ENCODE results near the gene SCNN1B. TPM values are rescaled to one million over a fixed set of nuclear protein-coding genes. Genes with fewer than 3 reads are reported as not detected.

Gene SCNN1B
- total RNA-seq, 2 donors from 2014 or later, result 4.7 TPM; not detected in 1

GRCh38 chr16:23334950-23335349 lies 32.8 kb downstream of the SCNN1B start:
- WGBS, 2 donors, result 16 to 17% methylated on average over 1 of the region's 1 CpG
- intact Hi-C loops (cut with DNase I), result no loop called here
- Histone ChIP-seq H3K4me3 (no peak overlapping the region), H3K27me3 (no peaks in the 10 kb centered on the region), H3K27ac (no peak overlapping the region), H3K4me1 (peaks cover 19% of the 10 kb centered on the region), H3K9me3 (no peaks in the 10 kb centered on the region), H3K36me3 (replicated peaks in 1 of 2; ENCODE audit: insufficient read depth in 1 of 2, low read depth in 2 of 2) (no peaks in the 10 kb centered on the region)
- DNase-seq (no peak), ATAC-seq (no peak)
- TF ChIP-seq, protein P1, sequence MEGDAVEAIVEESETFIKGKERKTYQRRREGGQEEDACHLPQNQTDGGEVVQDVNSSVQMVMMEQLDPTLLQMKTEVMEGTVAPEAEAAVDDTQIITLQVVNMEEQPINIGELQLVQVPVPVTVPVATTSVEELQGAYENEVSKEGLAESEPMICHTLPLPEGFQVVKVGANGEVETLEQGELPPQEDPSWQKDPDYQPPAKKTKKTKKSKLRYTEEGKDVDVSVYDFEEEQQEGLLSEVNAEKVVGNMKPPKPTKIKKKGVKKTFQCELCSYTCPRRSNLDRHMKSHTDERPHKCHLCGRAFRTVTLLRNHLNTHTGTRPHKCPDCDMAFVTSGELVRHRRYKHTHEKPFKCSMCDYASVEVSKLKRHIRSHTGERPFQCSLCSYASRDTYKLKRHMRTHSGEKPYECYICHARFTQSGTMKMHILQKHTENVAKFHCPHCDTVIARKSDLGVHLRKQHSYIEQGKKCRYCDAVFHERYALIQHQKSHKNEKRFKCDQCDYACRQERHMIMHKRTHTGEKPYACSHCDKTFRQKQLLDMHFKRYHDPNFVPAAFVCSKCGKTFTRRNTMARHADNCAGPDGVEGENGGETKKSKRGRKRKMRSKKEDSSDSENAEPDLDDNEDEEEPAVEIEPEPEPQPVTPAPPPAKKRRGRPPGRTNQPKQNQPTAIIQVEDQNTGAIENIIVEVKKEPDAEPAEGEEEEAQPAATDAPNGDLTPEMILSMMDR (IDR thresholded peaks at IDR 0.05), result no peak
- no peak for TF ChIP-seq POLR2A (IDR thresholded peaks at IDR 0.05)

GRCh38 chr16:23337836-23338550 lies 35.9 kb downstream of the SCNN1B start:
- TF ChIP-seq, protein P1 (IDR thresholded peaks at IDR 0.05), result no peak
- TF ChIP-seq POLR2A (IDR thresholded peaks at IDR 0.05), result no peak
- intact Hi-C loops (cut with DNase I), result no loop called here
- H3K4me3 ChIP-seq, result no peak overlapping the region
- peaks cover 19% of the 10 kb centered on the region for H3K4me1 ChIP-seq
- no peaks in the 10 kb centered on the region for H3K27me3 ChIP-seq
- DNase-seq, result no peak
- ATAC-seq, result no peak
- no peaks in the 10 kb centered on the region for H3K9me3 ChIP-seq
- 93% methylated on average over 5 of the region's 5 CpGs for whole genome bisulfite sequencing, 2 donors
- H3K27ac ChIP-seq, result no peak overlapping the region
- no peaks in the 10 kb centered on the region for H3K36me3 ChIP-seq (replicated peaks in 1 of 2; ENCODE audit: insufficient read depth in 1 of 2, low read depth in 2 of 2)

DNA sequence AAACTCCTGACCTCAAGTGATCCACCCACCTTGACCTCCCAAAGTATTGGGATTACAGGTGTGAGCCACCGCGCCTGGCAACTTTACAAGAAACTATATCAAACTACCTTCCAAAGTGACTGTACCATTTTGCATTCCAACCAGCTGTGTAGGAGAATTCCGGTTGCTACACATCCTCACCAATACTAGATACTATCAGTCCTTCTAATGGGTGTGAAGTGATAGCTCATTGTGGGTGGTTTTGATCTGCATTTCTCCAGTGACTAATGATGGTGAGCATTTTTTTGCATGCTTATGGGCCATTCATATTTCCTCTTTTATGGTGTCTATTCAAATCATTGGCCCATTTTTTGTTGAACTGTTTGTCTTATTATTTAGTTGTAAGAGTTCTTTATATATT lies 37.7 kb downstream of the SCNN1B start:
- Histone ChIP-seq H3K4me1 (peaks cover 17% of the 10 kb centered on the region), H3K4me3 (no peak overlapping the region), H3K27ac (no peak overlapping the region), H3K9me3 (no peaks in the 10 kb centered on the region), H3K36me3 (replicated peaks in 1 of 2; ENCODE audit: insufficient read depth in 1 of 2, low read depth in 2 of 2) (no peaks in the 10 kb centered on the region), H3K27me3 (no peaks in the 10 kb centered on the region)
- no peak for ATAC-seq
- TF ChIP-seq POLR2A (IDR thresholded peaks at IDR 0.05), result no peak
- TF ChIP-seq, protein P1 (IDR thresholded peaks at IDR 0.05), result no peak
- intact Hi-C loops (cut with DNase I), result no loop called here
- no peak for DNase-seq
- 84 to 93% methylated on average over 3 of the region's 3 CpGs for WGBS, 2 donors

DNA sequence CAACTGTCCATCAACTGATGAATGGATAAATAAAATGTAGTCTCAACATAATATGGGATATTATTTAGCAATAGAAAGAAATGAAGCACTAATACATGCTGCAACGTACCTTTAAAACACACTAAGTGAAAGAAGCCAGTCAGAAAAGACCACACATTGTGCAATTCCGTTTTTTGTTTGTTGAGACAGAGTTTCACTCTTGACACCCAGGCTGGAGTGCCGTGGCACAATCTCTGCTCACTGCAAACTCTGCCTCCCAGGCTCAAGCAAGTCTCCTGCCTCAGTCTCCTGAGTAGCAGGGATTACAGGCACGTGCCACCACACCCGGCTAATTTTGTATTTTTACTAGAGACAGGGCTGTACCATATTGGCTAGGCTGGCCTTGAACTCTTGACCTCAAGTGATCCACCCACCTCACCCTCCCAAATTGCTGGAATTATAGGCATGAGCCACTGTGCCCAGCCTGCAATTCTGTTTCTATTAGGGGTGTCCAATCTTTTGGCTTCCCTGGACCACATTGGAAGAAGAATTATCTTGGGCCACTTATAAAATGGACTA lies 40.1 kb downstream of the SCNN1B start:
- 62 to 67% methylated on average over 5 of the region's 5 CpGs for WGBS, 2 donors
- TF ChIP-seq POLR2A (IDR thresholded peaks at IDR 0.05), result no peak
- TF ChIP-seq, protein P1 (IDR thresholded peaks at IDR 0.05), result no peak
- no peaks in the 10 kb centered on the region for H3K36me3 ChIP-seq (replicated peaks in 1 of 2; ENCODE audit: insufficient read depth in 1 of 2, low read depth in 2 of 2)
- no peak overlapping the region for H3K27ac ChIP-seq
- no peaks in the 10 kb centered on the region for H3K4me1 ChIP-seq
- DNase-seq (no peak), ATAC-seq (no peak)
- no peak overlapping the region for H3K4me3 ChIP-seq
- no peaks in the 10 kb centered on the region for H3K27me3 ChIP-seq
- H3K9me3 ChIP-seq, result no peaks in the 10 kb centered on the region
- intact Hi-C loops (cut with DNase I), result no loop called here

Data from body of pancreas (tissue), 4 donors.